GM18951 (cell line): Measurements from ENCODE around the gene BTBD7.

Experiments used
- POLR2A ChIP-seq: IDR thresholded peaks from 4 replicates; pipeline ENCODE4 v1.6.1; 2011; ENCODE audit warnings: mild to moderate bottlenecking; ENCODE audit not compliant: insufficient read length, insufficient read depth; ENCODE audit errors: extremely low read depth
- in situ Hi-C: fragments of 300-500 bp; cut with MboI; formaldehyde crosslinking; loops from one replicate; pipeline ENCODE4 v1.12.0; 2022; ENCODE audit warnings: low sequenced_read_pairs, mixed read lengths, inconsistent platforms; ENCODE audit not compliant: unreplicated experiment

BTBD7 gene

DNA sequence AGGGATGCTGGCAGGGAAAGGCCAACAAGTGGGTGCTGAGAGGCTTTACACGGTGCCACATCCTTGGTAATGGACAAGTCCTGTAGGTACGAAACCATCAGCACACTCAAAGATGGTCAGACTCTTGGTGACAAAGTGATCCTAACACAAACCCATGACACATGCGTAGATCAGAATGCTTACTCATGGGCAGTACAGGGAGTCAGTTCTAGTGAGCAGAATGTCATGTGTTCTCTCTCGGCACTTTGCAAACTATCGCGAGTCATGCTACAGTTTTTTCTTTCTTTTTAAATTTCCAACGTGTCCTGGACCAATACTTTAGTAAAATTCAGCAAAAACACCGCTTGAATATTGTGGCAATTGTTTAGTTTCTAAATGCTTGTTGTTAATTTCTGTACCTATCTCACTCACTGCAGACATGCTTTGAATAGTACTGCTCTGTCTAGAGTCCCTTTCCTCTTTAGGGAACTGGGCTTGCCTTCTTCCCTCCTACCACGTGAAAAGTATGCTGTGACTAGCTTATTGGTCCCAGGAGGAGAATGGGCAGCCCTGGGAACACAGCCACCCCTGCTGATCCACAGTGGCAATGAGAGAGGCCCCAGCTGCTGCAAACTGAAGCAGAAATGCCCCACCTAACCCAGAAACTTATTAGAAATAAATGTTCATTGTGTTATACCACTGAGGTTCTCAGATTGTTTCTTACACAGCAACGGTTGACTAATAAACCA lies 63.3 kb downstream of the BTBD7 start:
- in situ Hi-C loops: no loop called here

GRCh38 chr14:93268406-93268805 lies 64.4 kb downstream of the BTBD7 start:
- in situ Hi-C loops: no loop called here
- TF ChIP-seq POLR2A: no peak

More for the DNA sequence above, 63.3 kb downstream of the BTBD7 start:
- TF ChIP-seq POLR2A: no peak

GRCh38 chr14:93267149-93267711 lies 65.6 kb downstream of the BTBD7 start:
- TF ChIP-seq POLR2A: no peak
- in situ Hi-C loops: no loop called here

DNA sequence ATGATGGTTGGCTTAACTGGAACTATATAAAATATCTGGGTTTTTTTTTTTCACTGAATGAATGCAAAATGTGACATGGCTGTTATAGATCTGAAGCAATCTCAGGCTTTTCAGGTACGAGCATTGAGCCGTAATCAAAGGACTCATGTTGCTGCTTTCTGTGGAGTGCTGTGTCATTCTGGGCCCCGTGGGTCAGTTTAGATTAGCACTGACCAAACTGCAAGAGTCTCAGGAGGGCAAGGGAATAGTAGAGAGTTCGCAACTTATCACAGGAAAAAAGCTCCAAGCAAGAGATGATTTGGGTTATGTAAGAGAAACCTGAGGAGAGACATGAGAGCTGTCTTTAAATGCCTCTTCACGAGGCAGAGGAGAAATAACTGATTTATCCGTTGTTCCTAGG lies 66.7 kb downstream of the BTBD7 start:
- in situ Hi-C loops: no loop called here
- no peak for TF ChIP-seq POLR2A

GRCh38 chr14:93263416-93263815 lies 69.4 kb downstream of the BTBD7 start:
- no peak for TF ChIP-seq POLR2A
- in situ Hi-C loops: no loop called here

- TF ChIP-seq POLR2A: no peak
- in situ Hi-C loops: no loop called here
Observed at GRCh38 chr14:93262446-93262845, 70.4 kb downstream of the BTBD7 start.

- TF ChIP-seq POLR2A: no peak
- in situ Hi-C loops: loop anchor here (25.0 kb wide), 1 partner anchor 288 kb away; no protein-coding TSS in a partner anchor
Observed at GRCh38 chr14:93249128-93249831, 83.6 kb downstream of the BTBD7 start.

GRCh38 chr14:93246534-93246933 lies 86.3 kb downstream of the BTBD7 start:
- no peak for TF ChIP-seq POLR2A
- in situ Hi-C loops: loop anchor here (25.0 kb wide), 1 partner anchor 291 kb away; no protein-coding TSS in a partner anchor

GRCh38 chr14:93245764-93246420 lies 86.9 kb downstream of the BTBD7 start:
- in situ Hi-C loops: loop anchor here (25.0 kb wide), 1 partner anchor 291 kb away; no protein-coding TSS in a partner anchor
- no peak for TF ChIP-seq POLR2A

DNA sequence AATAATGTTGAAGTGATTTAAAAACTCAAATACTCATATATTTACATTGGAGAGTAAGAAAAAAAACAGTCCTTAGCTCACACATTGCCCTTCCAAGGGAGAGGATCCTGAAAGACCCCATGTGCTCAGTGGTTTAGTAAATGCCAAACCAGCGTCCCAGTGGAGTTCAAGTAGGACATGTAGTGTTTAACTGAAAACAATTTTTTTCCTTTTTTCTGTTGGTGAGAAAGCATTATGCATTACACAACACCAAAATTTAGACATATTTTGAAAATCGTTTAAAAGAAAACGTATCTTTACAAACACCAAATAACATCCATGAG lies 92.2 kb downstream of the BTBD7 start:
- in situ Hi-C loops: loop anchor here (25.0 kb wide), 1 partner anchor 297 kb away; no protein-coding TSS in a partner anchor
- TF ChIP-seq POLR2A: no peak

GRCh38 chr14:93239869-93240677 lies 92.8 kb downstream of the BTBD7 start:
- in situ Hi-C loops: loop anchor here (10.0 to 25.0 kb wide), 2 partner anchors 297 to 385 kb away; no protein-coding TSS in a partner anchor
- no peak for TF ChIP-seq POLR2A

GRCh38 chr14:93234798-93235197 lies 98.0 kb downstream of the BTBD7 start:
- in situ Hi-C loops: loop anchor here (10.0 to 25.0 kb wide), 2 partner anchors 303 to 390 kb away; no protein-coding TSS in a partner anchor
- TF ChIP-seq POLR2A: no peak

- in situ Hi-C loops: loop anchor here (10.0 to 25.0 kb wide), 2 partner anchors 304 to 392 kb away; no protein-coding TSS in a partner anchor
Observed at GRCh38 chr14:93233078-93233477, 99.8 kb downstream of the BTBD7 start.
